LHCN-M2 (cell line): ENCODE results near the gene ITGB5. TPM values are rescaled to one million over a fixed set of nuclear protein-coding genes. Genes with fewer than 3 reads are reported as not detected.

Experiments
- DNase-seq: peaks from one replicate; pipeline ENCODE4 v3.0.0-alpha.2; 2012; ENCODE audit warnings: low read depth
- polyA plus RNA-seq: library from polyadenylated mRNA; unstranded; fragments of >200 nt; gene quantifications from one replicate; pipeline ENCODE4 v1.2.1, GENCODE V29; 2012; ENCODE audit warnings: missing spikeins
- total RNA-seq: library from RNA; depleted of rRNA; stranded (reverse); fragments of >200 nt; gene quantifications from 2 replicates; pipeline ENCODE4 v1.2.3, GENCODE V29; 2014; rRNA removed

Gene ITGB5, protein sequence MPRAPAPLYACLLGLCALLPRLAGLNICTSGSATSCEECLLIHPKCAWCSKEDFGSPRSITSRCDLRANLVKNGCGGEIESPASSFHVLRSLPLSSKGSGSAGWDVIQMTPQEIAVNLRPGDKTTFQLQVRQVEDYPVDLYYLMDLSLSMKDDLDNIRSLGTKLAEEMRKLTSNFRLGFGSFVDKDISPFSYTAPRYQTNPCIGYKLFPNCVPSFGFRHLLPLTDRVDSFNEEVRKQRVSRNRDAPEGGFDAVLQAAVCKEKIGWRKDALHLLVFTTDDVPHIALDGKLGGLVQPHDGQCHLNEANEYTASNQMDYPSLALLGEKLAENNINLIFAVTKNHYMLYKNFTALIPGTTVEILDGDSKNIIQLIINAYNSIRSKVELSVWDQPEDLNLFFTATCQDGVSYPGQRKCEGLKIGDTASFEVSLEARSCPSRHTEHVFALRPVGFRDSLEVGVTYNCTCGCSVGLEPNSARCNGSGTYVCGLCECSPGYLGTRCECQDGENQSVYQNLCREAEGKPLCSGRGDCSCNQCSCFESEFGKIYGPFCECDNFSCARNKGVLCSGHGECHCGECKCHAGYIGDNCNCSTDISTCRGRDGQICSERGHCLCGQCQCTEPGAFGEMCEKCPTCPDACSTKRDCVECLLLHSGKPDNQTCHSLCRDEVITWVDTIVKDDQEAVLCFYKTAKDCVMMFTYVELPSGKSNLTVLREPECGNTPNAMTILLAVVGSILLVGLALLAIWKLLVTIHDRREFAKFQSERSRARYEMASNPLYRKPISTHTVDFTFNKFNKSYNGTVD
- 173 and 224 TPM in 2 replicates for total RNA-seq
- 367 TPM for polyA plus RNA-seq

DNA sequence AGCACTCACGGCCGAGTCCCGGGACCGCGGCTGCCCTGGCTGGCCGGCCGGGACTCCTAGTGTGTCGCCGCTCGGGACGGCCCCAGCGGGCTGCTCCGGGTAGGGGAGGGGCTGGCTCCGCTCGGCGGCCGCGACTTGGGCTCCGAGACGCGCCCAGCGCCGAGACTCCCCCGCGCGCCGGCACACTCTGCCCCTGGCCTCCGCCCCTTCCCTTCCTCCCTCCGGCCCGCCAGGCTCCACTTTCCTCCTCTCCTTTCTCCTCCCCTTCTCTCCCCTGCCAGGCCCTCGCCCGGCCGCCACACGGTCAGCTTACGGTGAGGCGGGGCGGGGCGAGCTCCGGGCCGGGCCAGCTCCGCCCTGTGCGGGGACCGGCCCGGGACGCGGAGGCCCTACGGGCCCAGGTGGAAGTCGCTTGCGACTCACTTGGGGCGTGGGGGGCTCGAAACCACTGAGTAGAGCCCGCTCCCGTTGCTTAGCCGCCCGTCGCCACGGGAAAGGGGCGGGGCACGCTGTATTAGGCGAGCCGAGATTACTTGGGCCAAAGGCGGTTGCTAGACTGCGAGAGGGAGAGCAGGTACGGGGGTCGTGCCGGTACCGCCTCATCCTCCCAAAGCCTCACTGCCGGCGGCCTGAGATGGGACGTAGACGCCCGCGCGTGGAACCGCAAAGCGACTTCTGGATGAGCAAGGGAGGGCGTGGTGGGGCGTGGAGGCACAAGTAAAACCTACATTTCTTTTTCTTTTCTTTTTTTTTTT lies at the start of gene ITGB5:
Gene ITGB5, minus strand, starts transcription at position 189 of the 755 bp plus-strand sequence. CDS start 365 bp downstream, outside the sequence.
- peak; percentile 80 for DNase-seq

DNA sequence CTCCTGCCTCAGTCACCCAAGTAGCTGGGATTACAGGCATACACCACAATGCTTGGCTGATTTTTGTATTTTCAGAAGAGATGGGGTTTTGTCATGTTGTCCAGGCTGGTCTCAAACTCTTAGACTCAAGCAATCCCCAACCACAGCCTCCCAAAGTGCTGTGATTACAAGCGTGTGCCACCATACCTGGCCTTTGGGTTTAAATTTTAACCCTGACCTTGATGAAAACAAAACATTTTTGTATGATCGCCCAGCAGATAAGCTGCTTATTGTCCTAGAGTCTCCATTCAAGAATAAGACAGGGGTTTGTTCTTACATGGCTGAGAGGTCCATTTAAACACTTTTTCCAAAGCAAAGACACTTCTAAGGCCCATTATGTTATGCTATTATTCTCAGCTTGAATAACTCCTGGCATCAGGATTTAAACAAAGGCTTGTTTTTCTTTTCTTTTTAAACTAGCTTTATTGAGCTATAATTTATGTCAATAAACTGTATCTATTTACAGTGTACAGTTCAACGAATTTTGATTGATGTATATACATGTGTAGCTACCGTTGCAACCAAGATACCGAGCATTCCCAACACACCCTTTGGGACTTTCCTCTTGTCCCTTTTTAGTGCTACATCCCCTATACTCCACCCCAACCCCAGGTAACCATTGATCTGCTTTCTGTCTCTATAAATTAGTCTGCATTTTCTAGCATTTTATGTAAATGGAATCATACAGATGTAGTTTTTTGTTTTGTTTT lies 48.8 kb upstream of the ITGB5 start:
- DNase-seq: no peak

DNA sequence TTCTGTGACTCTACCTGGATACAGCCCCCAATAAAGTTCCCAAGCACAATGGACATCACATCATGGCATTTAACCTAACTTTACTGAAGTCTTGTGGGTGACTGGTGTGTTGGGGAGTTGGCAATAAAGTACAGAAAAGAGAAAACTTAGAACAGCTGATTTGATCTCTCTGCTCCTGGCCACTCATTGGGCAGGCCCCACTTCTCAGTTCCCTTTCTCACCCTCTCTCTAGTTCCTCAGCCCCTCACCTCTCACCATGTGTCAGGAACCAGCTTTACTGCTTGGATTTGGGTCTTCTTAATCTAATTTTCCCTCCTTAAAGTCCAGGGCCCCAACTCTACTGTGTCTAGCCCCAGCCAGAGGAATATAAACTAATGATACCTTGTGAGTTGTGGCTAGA lies 48.1 kb upstream of the ITGB5 start:
- DNase-seq: no peak

- DNase-seq: no peak
These were observed 47.4 kb upstream of the ITGB5 start, which contains the start of gene MUC13 for GRCh38 chr3:124934577-124934976. TSS of gene MUC13 (minus strand) at chr3:124934751. CDS start at chr3:124934712, 39 bp downstream.

DNA sequence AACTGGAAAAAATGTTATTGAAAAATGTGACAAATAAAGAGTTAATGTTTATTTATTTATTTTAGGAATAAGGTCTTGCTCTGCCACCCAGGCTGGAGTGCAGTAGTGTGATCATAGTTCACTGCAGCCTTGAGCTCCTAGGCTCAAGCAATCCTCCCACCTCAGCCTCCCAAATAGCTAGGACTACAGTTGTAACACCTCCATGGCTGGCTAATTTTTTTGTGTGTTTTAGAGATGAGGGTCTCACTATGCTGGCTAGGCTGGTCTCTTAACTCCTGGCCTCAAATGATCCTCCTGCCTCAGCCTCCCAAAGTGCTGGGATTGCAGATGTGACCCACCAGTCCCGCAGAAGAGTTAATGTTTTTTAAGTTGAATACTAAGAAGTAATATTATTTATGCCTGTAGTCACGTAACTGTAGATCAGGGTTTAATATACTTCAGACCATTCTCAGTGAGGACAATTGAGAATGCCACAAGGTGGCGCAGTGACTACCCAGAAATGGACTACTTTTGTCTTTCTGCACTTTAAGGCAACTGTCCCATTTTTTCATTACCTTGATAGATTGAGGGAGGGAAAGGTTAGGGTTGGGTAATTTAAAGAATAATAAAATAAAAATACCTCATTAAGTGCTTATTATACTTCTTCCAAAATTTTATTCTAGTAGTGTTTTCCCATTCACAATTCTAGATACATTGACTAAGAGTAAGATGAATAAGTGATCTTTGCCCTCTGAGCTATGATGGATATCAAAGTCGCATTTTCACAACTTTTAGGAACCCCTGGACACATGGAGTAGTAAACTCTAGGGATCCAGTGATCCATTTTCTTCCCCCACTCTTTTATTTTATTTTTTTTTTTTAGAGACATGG lies 41.4 kb upstream of the ITGB5 start:
- peak; percentile 63 for DNase-seq

DNA sequence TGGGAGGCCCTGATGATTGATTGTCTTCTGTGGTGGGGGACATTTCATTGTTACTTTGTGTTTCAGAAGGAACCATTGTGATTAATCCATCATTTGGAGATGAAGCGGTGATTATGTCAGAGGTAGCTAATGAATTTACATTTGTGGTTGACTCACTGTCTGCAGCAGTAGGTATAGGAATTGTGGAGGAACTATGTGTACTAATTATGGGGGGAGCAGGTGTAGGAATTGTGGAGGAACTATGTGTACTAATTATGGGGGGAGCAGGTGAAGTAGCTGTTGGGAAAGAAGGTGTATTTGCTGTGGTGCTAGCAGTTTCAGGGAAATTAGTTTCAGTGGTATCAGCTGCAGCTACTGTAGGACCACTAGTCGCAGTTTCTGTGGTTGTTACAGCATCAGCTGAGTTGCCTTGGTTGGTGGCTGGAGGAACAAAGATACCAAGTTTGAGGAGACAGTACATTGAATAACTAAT lies 40.4 kb upstream of the ITGB5 start:
- DNase-seq: no peak

GRCh38 chr3:124926426-124927101 lies 39.4 kb upstream of the ITGB5 start:
- DNase-seq: no peak

GRCh38 chr3:124924741-124925140 lies 37.6 kb upstream of the ITGB5 start:
- DNase-seq: no peak

- no peak for DNase-seq
These were observed 36.7 kb upstream of the ITGB5 start for GRCh38 chr3:124923833-124924232.

DNA sequence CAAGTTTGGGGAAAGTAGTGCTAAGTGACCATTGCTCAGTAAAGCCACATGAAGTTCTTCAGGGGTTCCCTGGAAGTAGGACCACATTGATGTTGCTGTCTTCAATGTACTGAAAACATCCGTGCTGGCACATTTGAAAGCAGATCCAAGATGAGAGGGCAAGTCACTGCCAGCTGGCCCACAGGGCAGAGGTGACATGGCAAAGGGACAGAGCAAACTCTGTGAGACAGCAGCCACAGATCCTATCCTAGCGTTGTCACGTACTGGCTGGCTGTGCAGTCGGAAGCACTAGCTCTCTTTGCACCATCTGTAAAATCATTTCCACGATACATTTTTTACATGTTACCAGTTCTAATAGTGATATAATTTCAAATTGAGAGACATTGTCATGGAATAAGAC lies 33.6 kb upstream of the ITGB5 start:
- no peak for DNase-seq

GRCh38 chr3:124919756-124920155 lies 32.6 kb upstream of the ITGB5 start:
- no peak for DNase-seq

- DNase-seq: no peak
These were observed 31.4 kb upstream of the ITGB5 start for GRCh38 chr3:124918524-124918923.

DNA sequence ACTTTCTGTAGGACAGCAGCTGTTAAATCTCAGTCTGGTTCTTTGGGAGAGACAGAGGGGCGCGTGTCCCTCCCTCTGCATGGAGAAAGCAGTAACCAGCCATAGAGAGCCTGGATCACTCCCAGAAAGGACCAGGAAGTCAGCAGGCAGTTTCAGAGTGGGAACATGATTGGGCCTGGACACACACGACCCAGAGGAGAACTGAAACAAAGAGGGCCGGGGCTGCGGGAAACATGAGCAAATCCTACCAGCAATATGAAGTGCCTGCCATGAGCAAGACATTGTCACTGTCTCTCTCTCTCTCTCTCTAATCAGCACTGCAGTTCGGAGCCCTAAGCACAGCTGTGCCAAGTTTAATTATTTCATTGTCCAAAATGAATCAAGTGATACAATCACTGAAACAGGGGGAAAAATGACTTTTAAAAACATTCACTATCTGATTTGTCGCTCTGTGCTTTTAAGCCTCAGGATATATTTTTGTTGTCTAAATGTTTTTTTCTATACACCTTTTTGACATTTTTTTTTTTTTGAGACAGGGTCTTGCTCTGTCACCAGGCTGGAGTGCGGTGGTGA lies 29.8 kb upstream of the ITGB5 start:
- DNase-seq: no peak

DNA sequence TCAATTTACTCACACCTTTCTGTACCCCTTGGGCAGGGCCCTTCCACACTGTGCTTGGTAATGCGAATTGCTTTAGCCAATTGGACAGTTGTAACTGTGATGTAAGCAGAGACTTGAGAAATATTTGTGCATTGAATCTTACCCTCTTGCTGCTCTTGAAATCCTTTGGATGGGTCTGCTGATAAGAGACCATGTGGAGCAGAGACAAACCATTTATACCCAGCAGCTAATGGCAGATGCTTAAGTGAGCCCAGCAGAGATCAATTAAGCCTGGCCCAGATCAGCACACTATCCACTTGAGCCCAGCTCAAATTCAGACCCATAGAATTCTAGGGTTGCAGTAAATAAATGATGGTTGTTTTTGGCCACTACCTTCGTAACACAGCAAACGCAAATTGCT lies 28.1 kb upstream of the ITGB5 start:
- DNase-seq: no peak

DNA sequence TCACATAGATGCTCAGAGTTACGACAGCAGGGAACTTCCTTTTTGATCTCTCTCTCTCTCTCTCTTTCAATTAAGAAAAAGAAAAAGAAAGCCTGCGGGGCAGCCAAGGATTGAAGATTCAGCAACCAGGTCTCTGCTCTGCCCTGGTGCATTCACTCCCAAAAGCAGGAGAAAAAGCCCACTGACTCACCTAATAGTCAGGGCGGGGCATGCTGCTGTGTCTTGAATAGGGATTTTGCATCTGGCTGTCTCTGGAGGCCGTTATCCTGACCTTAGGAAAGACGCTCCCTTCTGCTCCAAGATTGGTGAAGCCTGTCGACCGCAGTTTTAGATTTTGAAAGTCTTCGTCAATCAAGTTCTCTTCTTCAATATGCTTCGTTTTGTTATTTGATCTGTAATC lies 20.8 kb upstream of the ITGB5 start:
- DNase-seq: no peak

DNA sequence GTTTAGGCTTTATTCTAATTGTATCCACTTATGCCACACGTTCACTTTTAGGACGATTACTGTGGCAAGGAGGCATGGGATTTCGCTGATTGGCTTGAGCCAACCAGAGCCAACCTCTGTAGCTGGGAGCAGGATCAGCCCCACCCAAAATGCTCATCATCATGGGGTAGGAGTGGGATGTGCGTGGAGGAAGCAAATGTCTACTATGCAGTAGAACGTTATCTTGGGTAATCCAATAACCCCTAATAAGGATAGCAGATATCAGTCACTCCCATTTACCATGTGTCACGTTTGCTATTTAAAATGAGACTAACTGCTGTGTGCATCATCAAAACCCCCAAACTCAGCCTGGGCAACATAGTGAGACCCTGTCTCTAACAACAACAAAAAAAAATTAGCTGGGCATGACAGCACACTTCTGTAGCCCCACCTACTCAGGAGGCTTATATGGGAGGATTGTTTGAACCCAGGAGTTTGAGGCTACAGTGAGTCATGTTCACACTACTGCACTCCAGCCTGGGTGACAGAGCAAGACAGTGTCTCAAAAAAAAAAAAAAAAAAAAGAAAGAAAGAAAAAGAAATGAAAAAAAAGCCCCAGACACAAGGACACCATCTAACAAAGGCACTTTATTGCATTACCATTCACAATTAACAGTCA lies 17.8 kb upstream of the ITGB5 start:
- DNase-seq: no peak

DNA sequence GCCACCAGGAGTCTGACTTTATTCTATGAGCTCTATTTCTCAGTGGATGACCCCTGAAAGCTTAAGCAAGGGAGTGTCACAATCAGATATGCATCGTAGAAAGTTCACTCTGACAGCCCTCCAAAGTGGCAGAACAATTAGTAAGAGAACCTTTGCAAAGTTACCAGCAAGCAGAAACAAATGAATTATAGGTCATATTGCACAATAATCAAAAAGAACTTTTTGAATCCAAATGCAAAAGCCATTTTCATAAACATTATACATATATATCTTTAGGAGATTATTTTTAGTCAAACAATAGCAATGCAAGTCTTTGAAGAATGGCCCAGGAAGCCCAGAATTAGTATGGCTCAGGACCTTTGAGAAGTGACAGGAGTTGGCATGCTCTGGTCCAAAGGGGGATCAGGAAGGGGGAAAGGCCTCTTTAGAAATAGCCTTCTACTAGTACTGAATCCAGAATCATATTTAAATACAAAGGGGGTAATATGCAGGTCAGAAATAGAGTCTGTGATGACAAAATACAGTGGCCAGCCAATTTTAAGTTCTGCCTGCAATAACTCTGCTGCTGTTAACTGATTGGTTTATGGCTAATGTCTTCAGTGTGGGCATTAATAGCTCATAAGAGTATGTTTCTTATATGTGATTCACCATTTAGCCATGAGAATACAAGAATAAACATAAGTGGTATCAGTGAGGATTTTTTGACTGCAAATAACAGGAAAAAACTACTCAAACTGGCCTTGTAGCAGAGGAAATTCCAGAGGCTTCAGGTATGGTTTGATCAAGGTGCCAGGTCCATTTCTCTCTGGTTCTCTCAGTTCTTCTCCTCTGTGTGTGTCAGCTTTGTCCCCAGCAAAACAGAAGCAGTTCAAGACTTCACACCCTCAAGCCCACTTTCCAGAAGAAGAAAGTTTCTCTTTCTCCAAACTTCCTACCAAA lies 17.0 kb upstream of the ITGB5 start:
- no peak for DNase-seq
